ENCODE results near the gene ABCC2.

ABCC2 gene

DNA sequence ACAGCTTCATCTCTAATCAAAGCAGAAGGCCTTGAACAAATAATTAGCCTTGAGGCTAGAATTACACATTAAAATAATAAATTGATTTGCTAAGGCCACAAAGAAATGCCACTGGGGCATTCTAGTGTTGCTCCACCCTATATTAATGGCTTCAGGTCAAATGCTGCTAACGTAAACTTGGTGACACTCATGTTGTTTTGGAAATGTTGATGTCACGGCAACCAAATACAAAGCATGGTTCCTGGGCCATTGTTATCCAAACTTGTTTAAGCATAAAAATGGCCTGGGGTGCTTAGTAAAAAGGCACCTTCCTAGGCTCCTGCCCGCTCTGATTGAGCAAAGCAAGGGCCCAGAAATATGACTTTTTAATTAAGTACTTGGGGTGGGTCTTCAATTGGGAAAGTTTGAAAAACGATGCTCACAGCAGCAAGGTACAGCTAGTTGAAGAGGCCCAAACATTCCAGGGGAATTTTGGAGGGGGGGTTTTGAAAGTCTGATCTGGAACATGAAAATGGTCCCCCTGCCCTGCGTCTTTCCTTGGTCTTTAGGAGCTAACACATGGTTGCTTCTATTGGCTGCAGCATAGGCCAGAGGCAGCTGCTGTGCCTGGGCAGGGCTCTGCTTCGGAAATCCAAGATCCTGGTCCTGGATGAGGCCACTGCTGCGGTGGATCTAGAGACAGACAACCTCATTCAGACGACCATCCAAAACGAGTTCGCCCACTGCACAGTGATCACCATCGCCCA lies 67.8 kb downstream of the ABCC2 start:
- no peak overlapping the region for H3K4me3 ChIP-seq (ENCODE audit: low read length)
- TF ChIP-seq, protein P1, sequence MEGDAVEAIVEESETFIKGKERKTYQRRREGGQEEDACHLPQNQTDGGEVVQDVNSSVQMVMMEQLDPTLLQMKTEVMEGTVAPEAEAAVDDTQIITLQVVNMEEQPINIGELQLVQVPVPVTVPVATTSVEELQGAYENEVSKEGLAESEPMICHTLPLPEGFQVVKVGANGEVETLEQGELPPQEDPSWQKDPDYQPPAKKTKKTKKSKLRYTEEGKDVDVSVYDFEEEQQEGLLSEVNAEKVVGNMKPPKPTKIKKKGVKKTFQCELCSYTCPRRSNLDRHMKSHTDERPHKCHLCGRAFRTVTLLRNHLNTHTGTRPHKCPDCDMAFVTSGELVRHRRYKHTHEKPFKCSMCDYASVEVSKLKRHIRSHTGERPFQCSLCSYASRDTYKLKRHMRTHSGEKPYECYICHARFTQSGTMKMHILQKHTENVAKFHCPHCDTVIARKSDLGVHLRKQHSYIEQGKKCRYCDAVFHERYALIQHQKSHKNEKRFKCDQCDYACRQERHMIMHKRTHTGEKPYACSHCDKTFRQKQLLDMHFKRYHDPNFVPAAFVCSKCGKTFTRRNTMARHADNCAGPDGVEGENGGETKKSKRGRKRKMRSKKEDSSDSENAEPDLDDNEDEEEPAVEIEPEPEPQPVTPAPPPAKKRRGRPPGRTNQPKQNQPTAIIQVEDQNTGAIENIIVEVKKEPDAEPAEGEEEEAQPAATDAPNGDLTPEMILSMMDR (conservative IDR thresholded peaks at IDR 0.05; ENCODE audit: low read length) = no peak
- no peak for DNase-seq (ENCODE audit: low read depth)

DNA sequence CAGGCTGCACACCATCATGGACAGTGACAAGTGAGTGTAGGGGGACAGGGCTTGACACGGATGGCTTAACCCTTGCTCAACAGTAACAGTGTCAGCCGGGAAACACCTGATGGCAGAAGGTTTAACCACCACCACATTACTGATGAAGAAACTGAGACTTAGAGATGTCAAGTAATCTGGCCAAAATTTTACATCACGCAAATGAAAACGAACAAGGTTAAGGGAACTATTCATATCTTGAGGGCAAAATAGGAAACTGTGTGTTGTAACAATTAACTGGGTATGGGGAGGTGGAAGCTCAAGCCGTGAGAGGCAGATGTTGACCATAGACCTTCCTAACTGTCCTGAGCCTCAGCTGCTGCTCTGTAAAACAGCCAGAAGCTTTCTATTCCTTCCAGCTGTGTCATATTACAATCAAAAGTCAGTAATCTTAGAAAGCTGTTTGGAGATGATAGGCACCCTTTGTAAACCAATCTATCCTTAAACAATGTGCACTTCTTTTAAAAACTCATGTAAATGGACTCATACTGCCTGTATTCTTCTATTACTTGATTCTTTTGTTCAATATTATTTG lies 68.4 kb downstream of the ABCC2 start:
- TF ChIP-seq, protein P1 (conservative IDR thresholded peaks at IDR 0.05; ENCODE audit: low read length) = no peak
- no peak for DNase-seq (ENCODE audit: low read depth)
- H3K4me3 ChIP-seq (ENCODE audit: low read length) = no peak overlapping the region

DNA sequence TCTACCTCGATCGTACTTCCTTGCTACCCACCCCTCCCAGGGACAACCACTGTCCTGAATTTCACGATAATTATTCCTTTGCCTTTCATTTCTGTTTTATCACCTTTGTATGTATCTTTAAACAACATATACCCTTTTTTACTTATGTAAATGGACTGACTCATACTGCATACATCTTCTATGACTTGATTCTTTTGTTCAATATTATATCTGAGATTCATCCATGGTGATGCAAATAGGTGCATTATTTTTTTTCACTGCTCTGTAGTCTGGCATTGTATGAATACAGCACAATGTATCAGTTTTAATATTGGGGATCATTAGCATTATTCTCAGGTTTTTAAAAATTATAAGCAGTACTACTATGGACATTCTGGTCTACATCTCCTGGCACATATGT lies 69.4 kb downstream of the ABCC2 start:
- DNase-seq (ENCODE audit: low read depth) = no peak
- TF ChIP-seq, protein P1 (conservative IDR thresholded peaks at IDR 0.05; ENCODE audit: low read length) = no peak
- H3K4me3 ChIP-seq (ENCODE audit: low read length) = no peak overlapping the region

DNA sequence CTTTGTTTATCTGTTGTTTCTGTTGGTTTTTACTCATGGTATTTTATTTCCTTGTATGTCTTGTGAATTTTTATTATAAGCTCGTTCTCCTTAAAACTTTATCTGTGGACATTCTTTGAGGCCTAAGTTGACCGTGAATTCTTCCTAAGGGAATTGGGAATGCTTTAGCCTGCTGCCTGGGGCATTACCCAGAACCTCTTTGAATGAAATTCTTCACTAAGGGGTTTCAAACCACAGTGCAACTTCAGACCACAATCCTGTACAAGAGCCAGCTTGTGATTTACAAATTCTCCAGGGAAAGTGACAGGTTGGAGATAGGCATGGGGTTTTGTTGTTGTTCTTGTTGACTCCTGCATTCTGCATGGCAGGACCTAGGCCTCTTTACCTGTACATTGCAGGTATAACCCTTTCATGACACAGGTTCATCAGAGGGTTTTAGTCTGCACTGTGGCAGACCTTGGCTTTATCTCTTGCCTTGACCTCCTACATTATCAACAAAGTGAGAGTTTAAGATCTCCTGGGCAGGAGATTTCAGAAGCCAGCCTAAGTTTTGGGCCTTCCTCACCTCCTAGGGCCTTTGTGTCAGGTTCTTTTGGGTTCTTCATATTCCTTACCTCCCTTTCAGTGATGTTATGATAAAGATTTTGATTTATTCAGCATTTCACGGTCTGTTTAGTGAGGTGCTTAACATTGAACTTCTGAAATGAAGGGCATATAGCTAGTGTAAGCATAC lies 70.2 kb downstream of the ABCC2 start:
- DNase-seq (ENCODE audit: low read depth) = peak; percentile 23
- TF ChIP-seq, protein P1 (conservative IDR thresholded peaks at IDR 0.05; ENCODE audit: low read length) = no peak

DNA sequence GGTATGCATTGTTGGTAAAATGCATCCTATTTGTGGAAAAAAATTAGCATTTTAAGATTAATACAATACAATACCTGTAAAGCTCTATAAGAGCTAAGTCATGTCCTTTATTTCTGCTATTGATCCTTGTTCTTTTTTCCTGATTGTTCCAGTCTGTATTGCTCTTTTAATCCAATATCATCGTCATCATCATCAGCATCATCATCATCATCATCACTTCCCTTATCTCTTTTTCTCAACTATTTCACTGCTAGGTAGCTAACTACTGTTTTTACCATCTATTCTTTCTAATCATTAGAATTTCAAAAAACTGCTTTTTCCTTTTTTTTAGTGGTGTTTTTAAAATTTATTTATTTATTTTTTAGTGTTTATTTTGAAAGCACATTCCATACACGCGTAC lies 71.2 kb downstream of the ABCC2 start:
- H3K4me3 ChIP-seq (ENCODE audit: low read length) = no peak overlapping the region
- DNase-seq (ENCODE audit: low read depth) = no peak
- TF ChIP-seq, protein P1 (conservative IDR thresholded peaks at IDR 0.05; ENCODE audit: low read length) = no peak

More for the DNA sequence above, 70.2 kb downstream of the ABCC2 start:
- no peak overlapping the region for H3K4me3 ChIP-seq (ENCODE audit: low read length)

DNA sequence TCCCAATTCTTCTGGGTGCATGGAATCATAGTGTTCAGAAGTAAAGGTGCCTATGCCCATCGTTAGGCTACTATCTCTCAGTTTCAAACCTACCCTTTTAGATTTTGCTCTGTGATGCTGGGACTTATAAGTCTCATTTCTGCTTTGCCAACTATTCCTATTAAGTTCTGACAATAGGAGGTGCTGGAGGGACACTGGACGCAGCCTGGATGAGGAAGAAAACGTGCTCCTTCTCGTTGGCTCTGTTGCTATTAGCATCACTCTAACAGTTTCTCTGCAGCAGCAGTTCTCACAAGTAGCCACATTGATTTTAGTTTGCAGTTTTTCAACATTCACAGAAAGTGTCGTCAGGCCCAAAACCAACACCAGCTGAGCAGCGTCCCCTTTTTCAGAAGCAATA lies 72.4 kb downstream of the ABCC2 start:
- H3K4me3 ChIP-seq (ENCODE audit: low read length) = no peak overlapping the region
- DNase-seq (ENCODE audit: low read depth) = peak; percentile 85
- TF ChIP-seq, protein P1 (conservative IDR thresholded peaks at IDR 0.05; ENCODE audit: low read length) = peak; percentile 85

Measured in AG10803 (cell line).